Glutamatergic neuron (in vitro differentiated cells): ENCODE data around the gene DSP. TPM values are rescaled to one million over a fixed set of nuclear protein-coding genes. Genes with fewer than 3 reads are reported as not detected.

Experiments used
- DNase-seq: peaks from one replicate; pipeline ENCODE4 v3.0.0; 2022
- H3K27ac Mint-ChIP-seq: one replicate; pipeline ENCODE4 v1.8.0; 2020; ENCODE audit warnings: mild to moderate bottlenecking, mixed read lengths, inconsistent platforms; ENCODE audit not compliant: unreplicated experiment
- H3K27me3 Mint-ChIP-seq: one replicate; pipeline ENCODE4 v1.8.0; 2020; ENCODE audit warnings: mild to moderate bottlenecking, moderate library complexity, mixed read lengths, inconsistent platforms; ENCODE audit not compliant: unreplicated experiment
- H3K36me3 Mint-ChIP-seq: one replicate; pipeline ENCODE4 v1.8.0; 2020; ENCODE audit warnings: mild to moderate bottlenecking, mixed read lengths, inconsistent platforms; ENCODE audit not compliant: unreplicated experiment
- H3K4me1 Mint-ChIP-seq: one replicate; pipeline ENCODE4 v1.8.0; 2020; ENCODE audit warnings: mild to moderate bottlenecking, low read depth, mixed read lengths, inconsistent platforms; ENCODE audit not compliant: unreplicated experiment
- H3K4me3 Mint-ChIP-seq: one replicate; pipeline ENCODE4 v1.8.0; 2020; ENCODE audit warnings: mild to moderate bottlenecking, mixed read lengths, inconsistent platforms; ENCODE audit not compliant: unreplicated experiment
- H3K9me3 Mint-ChIP-seq: one replicate; pipeline ENCODE4 v1.8.0; 2020; ENCODE audit warnings: mild to moderate bottlenecking, moderate library complexity, mixed read lengths, inconsistent platforms; ENCODE audit not compliant: unreplicated experiment
- total RNA-seq: library from RNA; stranded (reverse); fragmentation: NEBNext Ultra II Directional; extraction: Animal tissue kit (Norgen Biotek cat#: 25700); gene quantifications from one replicate; pipeline ENCODE4 v1.2.1, GENCODE V29; 2021; ENCODE audit not compliant: unreplicated experiment
- TF ChIP-seq, protein P1 (sequence below): fragments of 200-600 bp; sonication (generic); IDR thresholded peaks from one replicate; pipeline ENCODE4 v1.5.0; 2021; ENCODE audit not compliant: partially characterized antibody, unreplicated experiment

DSP gene
- total RNA-seq, 1 donor from 2014 or later: 8.9 TPM

DNA sequence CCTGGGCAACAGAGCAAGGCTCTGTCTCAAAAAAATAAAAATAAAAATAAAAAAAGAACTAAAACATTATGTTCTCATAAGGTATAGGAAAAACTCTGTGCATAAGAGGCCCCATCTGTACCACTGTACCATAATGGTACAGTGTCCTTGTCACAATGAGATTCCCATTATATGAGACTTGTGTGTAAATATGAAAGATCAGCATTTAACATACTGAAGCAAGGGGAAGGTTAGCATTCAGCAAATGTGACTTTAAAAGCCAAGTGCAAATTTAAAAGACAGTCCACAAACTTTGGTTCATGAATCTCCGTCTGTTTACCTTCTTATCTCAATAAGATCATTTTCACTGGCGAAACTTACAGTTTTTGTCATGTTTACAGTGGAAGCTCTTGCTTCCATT lies 16.2 kb downstream of the DSP start:
- no peaks in the 10 kb centered on the region for H3K36me3 Mint-ChIP-seq
- H3K27ac Mint-ChIP-seq: no peak overlapping the region
- H3K9me3 Mint-ChIP-seq: no peaks in the 10 kb centered on the region
- TF ChIP-seq, protein P1, sequence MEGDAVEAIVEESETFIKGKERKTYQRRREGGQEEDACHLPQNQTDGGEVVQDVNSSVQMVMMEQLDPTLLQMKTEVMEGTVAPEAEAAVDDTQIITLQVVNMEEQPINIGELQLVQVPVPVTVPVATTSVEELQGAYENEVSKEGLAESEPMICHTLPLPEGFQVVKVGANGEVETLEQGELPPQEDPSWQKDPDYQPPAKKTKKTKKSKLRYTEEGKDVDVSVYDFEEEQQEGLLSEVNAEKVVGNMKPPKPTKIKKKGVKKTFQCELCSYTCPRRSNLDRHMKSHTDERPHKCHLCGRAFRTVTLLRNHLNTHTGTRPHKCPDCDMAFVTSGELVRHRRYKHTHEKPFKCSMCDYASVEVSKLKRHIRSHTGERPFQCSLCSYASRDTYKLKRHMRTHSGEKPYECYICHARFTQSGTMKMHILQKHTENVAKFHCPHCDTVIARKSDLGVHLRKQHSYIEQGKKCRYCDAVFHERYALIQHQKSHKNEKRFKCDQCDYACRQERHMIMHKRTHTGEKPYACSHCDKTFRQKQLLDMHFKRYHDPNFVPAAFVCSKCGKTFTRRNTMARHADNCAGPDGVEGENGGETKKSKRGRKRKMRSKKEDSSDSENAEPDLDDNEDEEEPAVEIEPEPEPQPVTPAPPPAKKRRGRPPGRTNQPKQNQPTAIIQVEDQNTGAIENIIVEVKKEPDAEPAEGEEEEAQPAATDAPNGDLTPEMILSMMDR: no peak
- no peaks in the 10 kb centered on the region for H3K27me3 Mint-ChIP-seq
- H3K4me3 Mint-ChIP-seq: no peak overlapping the region
- DNase-seq: no peak
- H3K4me1 Mint-ChIP-seq: peaks cover 6% of the 10 kb centered on the region

DNA sequence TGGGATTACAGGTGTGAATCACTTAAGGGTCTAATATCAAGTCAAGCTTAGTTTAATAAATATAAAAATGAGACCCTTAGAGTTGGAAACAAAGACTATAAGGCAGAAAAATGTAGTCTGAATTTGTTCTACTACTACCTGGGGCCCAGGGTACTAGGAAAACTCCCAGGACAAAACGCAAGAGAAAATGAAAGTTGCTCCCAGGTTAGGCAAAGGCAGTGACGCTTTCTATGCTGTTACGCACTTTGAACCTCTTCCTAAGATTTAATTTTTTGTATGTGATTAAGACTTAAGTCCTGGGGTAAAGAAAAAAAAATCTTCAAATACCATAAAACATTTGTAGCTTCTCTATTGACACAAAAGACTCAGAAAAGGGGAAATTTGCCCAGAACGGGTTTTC lies 17.3 kb downstream of the DSP start:
- Mint-ChIP-seq H3K4me3 (no peak overlapping the region), H3K4me1 (peaks cover 6% of the 10 kb centered on the region), H3K9me3 (no peaks in the 10 kb centered on the region), H3K27ac (no peak overlapping the region), H3K27me3 (no peaks in the 10 kb centered on the region), H3K36me3 (no peaks in the 10 kb centered on the region)
- no peak for DNase-seq
- TF ChIP-seq, protein P1: no peak

DNA sequence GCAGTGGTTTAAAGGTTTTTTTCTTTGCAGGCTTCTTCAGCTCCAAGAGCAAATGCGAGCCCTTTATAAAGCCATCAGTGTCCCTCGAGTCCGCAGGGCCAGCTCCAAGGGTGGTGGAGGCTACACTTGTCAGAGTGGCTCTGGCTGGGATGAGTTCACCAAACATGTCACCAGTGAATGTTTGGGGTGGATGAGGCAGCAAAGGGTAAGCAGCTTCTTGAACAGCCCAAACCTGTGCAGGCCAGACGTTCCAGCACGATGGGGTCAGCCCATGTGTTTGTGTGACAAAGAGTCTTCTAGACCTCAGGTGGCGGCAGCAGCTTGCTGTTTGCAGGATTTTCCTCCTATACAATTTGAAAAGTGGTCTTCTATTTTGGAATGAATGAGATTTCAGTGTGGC lies 17.7 kb downstream of the DSP start:
- TF ChIP-seq, protein P1: no peak
- Mint-ChIP-seq H3K4me3 (no peak overlapping the region), H3K4me1 (peaks cover 6% of the 10 kb centered on the region), H3K27me3 (no peaks in the 10 kb centered on the region), H3K27ac (no peak overlapping the region), H3K9me3 (no peaks in the 10 kb centered on the region), H3K36me3 (no peaks in the 10 kb centered on the region)
- DNase-seq: no peak

DNA sequence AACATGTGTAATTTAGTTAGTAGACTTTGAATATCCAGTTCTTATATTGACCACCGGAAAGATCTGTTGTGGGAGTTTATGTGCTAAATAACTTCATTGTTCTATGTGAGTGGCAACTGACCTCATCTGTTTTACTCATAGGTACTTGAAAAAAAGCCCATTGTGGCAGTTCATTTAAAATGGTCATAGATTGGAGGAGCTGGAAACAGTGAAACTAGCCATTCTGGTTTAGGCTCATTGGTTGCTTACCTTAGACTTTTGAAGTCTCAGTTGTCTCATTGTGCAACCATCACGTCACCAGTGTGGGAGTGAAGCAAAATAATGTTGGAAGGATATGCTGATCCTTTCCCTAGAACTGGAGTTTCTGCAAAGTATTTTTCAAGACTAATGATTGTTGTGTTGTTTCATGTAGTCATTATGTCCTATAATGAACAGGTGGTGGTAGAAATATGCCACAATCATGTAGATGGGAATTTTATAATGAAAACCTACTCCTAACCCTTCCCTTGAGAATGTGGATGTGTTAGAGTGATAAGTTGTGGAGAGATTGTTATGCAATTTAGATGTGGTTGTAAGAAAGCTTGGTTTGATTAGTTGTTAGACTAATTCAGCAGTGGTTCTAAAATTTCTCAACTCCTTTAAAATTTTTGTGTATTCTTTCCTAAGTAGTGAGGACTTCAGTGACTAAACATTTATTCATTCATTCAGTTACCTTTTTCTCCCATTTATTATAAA lies 18.3 kb downstream of the DSP start:
- no peak for DNase-seq
- H3K27ac Mint-ChIP-seq: no peak overlapping the region
- H3K4me3 Mint-ChIP-seq: no peak overlapping the region
- TF ChIP-seq, protein P1: no peak
- H3K27me3 Mint-ChIP-seq: no peaks in the 10 kb centered on the region
- H3K9me3 Mint-ChIP-seq: no peaks in the 10 kb centered on the region
- H3K4me1 Mint-ChIP-seq: peaks cover 6% of the 10 kb centered on the region
- H3K36me3 Mint-ChIP-seq: no peaks in the 10 kb centered on the region

DNA sequence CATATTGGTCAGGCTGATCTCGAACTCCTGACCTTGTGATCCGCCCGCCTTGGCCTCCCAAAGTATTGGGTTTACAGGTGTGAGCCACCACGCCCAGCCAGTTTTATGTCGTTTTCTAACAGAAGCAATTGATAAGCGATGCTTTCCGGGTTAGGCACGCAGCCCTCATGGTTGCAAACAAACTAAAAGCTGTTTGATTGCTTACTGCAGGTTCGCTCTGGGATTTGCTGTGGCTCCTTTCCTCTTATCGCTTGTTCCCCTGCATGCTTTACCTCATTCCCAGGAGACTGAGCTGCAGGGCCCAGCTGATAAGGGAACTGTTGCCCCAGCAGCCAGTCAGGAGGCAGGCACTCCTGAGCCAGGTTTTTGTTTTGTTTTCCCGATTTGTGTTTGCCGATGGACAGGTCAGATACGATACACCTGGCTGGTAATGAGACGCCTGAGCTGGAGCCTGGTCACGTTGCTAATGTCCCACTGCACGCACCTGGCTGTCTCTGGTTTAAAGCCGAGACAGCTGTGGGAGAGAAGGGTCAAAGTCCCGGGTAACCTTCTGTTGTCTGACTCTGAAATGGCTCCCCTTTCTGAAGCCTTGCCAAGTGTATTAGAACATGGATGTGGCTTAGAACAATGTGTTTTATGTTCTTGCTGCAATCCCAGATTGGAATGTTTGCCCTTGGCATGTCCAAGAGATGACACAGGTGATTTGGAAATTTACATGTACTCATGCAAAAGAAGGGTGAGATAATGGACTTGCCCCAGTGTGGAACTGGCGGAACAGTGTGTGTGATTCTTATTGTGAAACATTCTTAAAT lies 19.9 kb downstream of the DSP start:
- H3K36me3 Mint-ChIP-seq: no peaks in the 10 kb centered on the region
- H3K9me3 Mint-ChIP-seq: no peaks in the 10 kb centered on the region
- peaks cover 6% of the 10 kb centered on the region for H3K4me1 Mint-ChIP-seq
- no peak overlapping the region for H3K27ac Mint-ChIP-seq
- H3K4me3 Mint-ChIP-seq: no peak overlapping the region
- no peaks in the 10 kb centered on the region for H3K27me3 Mint-ChIP-seq
- DNase-seq: no peak
- TF ChIP-seq, protein P1: no peak
